SU-DHL-6 (cell line): ENCODE data around the gene CDK3.

ENCODE experiments used
- H2AFZ ChIP-seq: fragments of 200-600 bp; sonication (generic); 2 replicates; pipeline ENCODE4 v1.6.1; 2014; ENCODE audit warnings: low read depth, mild to moderate bottlenecking, moderate library complexity, mixed read lengths, antibody characterized with exemption, low read length; ENCODE audit not compliant: severe bottlenecking
- H3F3A ChIP-seq: fragments of 200-600 bp; shearing (Covaris generic); 2 replicates; pipeline ENCODE4 v1.6.0; 2016; ENCODE audit warnings: antibody characterized with exemption, mild to moderate bottlenecking; ENCODE audit not compliant: insufficient read depth
- H3K27ac ChIP-seq: fragments of 200-600 bp; sonication (generic); 2 replicates; pipeline ENCODE4 v1.5.1; 2016; ENCODE audit warnings: low read depth, mild to moderate bottlenecking, low read length, moderate library complexity, mixed read lengths
- H3K27me3 ChIP-seq: fragments of 200-600 bp; sonication (generic), shearing (Covaris generic); 2 replicates; pipeline ENCODE4 v1.6.0; 2014; ENCODE audit warnings: mild to moderate bottlenecking, low read length
- H3K36me3 ChIP-seq: fragments of 200-600 bp; sonication (generic); 2 replicates; pipeline ENCODE4 v1.6.1; 2014; ENCODE audit warnings: mild to moderate bottlenecking, low read length, mixed read lengths
- H3K4me2 ChIP-seq: fragments of 300-600, 200-600 bp; shearing (Covaris generic), sonication (generic); 2 replicates; pipeline ENCODE4 v1.6.0; 2014; ENCODE audit warnings: low read length, low read depth, mild to moderate bottlenecking; ENCODE audit not compliant: poor library complexity, severe bottlenecking
- H3K4me3 ChIP-seq: fragments of 200-600 bp; sonication (generic); 2 replicates; pipeline ENCODE4 v1.5.1; 2014; ENCODE audit warnings: antibody characterized with exemption, low read length, mild to moderate bottlenecking, mixed read lengths; ENCODE audit not compliant: insufficient read depth, poor library complexity, severe bottlenecking
- H3K79me2 ChIP-seq: fragments of 200-600 bp; sonication (generic); 2 replicates; pipeline ENCODE4 v1.6.1; 2014; ENCODE audit warnings: mild to moderate bottlenecking, low read length, moderate library complexity; ENCODE audit not compliant: insufficient read depth
- H3K9ac ChIP-seq: fragments of 200-600 bp; sonication (generic); 2 replicates; pipeline ENCODE4 v1.7.0; 2014; ENCODE audit warnings: mild to moderate bottlenecking, low read length
- H3K9me2 ChIP-seq: fragments of 200-600 bp; sonication (generic); replicated peaks from 2 replicates; pipeline ENCODE4 v1.6.1; 2014; ENCODE audit warnings: low read length; ENCODE audit not compliant: insufficient read depth
- H3K9me3 ChIP-seq: fragments of 200-600 bp; sonication (generic); 2 replicates; pipeline ENCODE4 v1.6.1; 2014; ENCODE audit warnings: low read length, mixed read lengths; ENCODE audit not compliant: insufficient read depth
- H4K20me1 ChIP-seq: fragments of 200-600 bp; sonication (generic); 2 replicates; pipeline ENCODE4 v1.6.1; 2014; ENCODE audit warnings: low read depth, mild to moderate bottlenecking, antibody characterized with exemption, low read length, moderate library complexity, mixed read lengths
- EZH2phosphoT487 ChIP-seq: fragments of 200-600 bp; sonication (generic), shearing (Covaris generic); conservative IDR thresholded peaks from 2 replicates; pipeline ENCODE4 v1.6.1; 2018; ENCODE audit warnings: mild to moderate bottlenecking, antibody characterized with exemption, low read length, moderate library complexity, mixed read lengths
- TF ChIP-seq, protein P1 (sequence below): fragments of 200-600 bp; sonication (generic); IDR thresholded peaks from one replicate; pipeline ENCODE4 v1.5.1; 2017; ENCODE audit warnings: antibody characterized with exemption, mild to moderate bottlenecking, low read length, moderate library complexity; ENCODE audit not compliant: insufficient read depth, poor library complexity, severe bottlenecking

CDK3 gene

GRCh38 chr17:76004750-76005262 lies 4.2 kb downstream of the CDK3 start:
- Histone ChIP-seq H3K4me2 (no peak overlapping the region), H3K27ac (no peak overlapping the region), H3K36me3 (no peaks in the 10 kb centered on the region), H3K4me3 (no peak overlapping the region), H2AFZ (no peak overlapping the region), H3K79me2 (no peaks in the 10 kb centered on the region), H3F3A (no peaks in the 10 kb centered on the region), H3K9ac (no peak overlapping the region), H3K9me2 (no peaks in the 10 kb centered on the region), H3K27me3 (no peaks in the 10 kb centered on the region), H4K20me1 (no peaks in the 10 kb centered on the region), H3K9me3 (no peaks in the 10 kb centered on the region)
- no peak for TF ChIP-seq EZH2phosphoT487
- TF ChIP-seq, protein P1, sequence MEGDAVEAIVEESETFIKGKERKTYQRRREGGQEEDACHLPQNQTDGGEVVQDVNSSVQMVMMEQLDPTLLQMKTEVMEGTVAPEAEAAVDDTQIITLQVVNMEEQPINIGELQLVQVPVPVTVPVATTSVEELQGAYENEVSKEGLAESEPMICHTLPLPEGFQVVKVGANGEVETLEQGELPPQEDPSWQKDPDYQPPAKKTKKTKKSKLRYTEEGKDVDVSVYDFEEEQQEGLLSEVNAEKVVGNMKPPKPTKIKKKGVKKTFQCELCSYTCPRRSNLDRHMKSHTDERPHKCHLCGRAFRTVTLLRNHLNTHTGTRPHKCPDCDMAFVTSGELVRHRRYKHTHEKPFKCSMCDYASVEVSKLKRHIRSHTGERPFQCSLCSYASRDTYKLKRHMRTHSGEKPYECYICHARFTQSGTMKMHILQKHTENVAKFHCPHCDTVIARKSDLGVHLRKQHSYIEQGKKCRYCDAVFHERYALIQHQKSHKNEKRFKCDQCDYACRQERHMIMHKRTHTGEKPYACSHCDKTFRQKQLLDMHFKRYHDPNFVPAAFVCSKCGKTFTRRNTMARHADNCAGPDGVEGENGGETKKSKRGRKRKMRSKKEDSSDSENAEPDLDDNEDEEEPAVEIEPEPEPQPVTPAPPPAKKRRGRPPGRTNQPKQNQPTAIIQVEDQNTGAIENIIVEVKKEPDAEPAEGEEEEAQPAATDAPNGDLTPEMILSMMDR, result no peak

DNA sequence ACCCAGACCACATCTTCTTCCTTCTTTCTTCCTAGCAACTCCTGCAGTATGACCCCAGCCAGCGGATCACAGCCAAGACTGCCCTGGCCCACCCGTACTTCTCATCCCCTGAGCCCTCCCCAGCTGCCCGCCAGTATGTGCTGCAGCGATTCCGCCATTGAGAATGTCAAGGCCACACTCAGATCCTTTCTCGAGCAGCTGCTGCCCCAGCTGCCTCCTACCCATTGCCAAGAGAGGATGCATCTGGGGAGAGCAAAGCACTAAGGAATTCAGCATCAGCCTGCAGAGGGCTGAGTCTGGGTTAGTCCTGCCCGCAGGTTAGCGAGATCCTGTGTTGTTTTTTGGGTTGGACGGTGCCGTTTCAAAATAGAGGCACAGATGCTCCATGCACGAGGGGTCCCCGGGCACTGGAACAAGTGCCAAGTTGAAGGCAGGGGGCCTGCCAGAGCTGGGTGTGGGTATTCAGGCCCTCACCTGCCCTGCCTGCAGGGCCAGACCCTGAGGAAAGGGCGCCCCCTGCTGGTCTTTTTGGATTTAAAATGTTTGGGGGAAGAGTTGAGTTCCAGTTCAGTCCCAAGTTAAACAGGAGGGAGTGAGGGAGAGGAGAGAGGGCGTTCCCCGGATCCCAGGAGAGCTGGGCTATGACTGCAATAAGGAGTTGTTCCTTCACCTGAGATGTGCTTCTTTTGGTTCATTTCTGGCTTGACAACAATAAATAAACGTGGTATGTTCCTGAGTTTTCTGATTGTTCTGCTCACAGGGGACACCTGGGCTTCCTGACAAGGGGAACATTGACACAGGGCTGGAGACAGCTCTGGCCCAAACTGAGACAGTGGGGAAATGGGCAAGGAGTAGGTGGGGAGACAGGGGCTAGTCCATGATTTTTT lies 4.9 kb downstream of the CDK3 start:
- Histone ChIP-seq H3K79me2 (no peaks in the 10 kb centered on the region), H3K9ac (no peak overlapping the region), H3K9me3 (no peaks in the 10 kb centered on the region), H3K36me3 (no peaks in the 10 kb centered on the region), H3K4me3 (no peak overlapping the region), H3K27me3 (no peaks in the 10 kb centered on the region), H3K27ac (no peak overlapping the region), H2AFZ (no peak overlapping the region), H4K20me1 (no peaks in the 10 kb centered on the region), H3F3A (no peaks in the 10 kb centered on the region), H3K4me2 (no peak overlapping the region), H3K9me2 (no peaks in the 10 kb centered on the region)
- TF ChIP-seq EZH2phosphoT487, result no peak
- TF ChIP-seq, protein P1, result peak; percentile 68

DNA sequence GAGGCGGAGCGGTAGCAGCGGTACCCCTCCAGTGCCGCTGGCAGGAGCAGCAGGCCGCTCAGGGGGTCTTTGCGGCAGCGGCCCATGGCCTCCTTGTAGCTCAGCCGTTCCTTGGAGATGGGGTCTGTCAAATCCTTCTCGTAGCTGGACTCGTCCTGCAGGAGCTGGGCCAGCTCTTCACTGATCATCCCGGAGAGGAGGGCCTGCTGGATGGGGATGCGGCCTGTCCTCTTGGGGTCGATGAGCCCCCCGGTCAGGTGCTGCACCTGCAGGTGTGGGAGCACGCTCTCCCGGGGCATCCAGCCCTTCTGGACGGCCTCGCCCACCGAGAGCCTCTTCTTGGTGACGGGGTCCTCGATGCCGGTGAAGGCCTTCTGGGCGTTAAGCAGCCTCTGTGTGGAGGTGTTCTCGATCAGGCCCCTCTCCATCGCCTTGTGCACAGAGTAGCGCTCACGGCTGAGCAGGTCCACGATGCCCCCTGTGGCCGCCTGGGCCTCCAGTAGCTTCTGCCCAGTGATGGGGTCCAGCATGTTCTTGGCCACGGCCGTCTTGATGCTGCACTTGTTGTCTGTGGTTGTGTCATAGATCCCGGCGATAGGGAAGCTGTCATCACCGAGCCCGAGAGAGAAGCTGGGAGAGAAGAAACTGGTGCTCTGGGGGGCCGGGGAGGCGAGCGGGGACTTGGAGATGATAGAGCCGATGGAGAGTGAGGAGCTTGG lies 6.6 kb downstream of the CDK3 start:
- no peaks in the 10 kb centered on the region for H3K9me3 ChIP-seq
- H3K4me3 ChIP-seq, result no peak overlapping the region
- no peak overlapping the region for H3K9ac ChIP-seq
- H3K4me2 ChIP-seq, result no peak overlapping the region
- no peaks in the 10 kb centered on the region for H3K27me3 ChIP-seq
- H3K27ac ChIP-seq, result no peak overlapping the region
- H3K9me2 ChIP-seq, result no peaks in the 10 kb centered on the region
- H3K36me3 ChIP-seq, result no peaks in the 10 kb centered on the region
- no peaks in the 10 kb centered on the region for H4K20me1 ChIP-seq
- no peaks in the 10 kb centered on the region for H3K79me2 ChIP-seq
- TF ChIP-seq EZH2phosphoT487, result no peak
- TF ChIP-seq, protein P1, result no peak
- H3F3A ChIP-seq, result no peaks in the 10 kb centered on the region
- no peak overlapping the region for H2AFZ ChIP-seq
